Transverse colon (tissue), 4 donors: ENCODE measurements around the gene LARGE1.

ENCODE experiments used
- CTCF ChIP-seq, 5 experiments: fragments of 200-600 bp in 3 of 5; fragments of 450-650 bp in 2 of 5; sonication (generic) in 3 of 5; IDR thresholded peaks; 1 replicate in 2 of 5; 2 replicates in 3 of 5; pipeline ENCODE4 v1.5.1; 2016 to 2017; ENCODE audit warnings: antibody characterized with exemption in 5 of 5, inconsistent platforms in 3 of 5, mild to moderate bottlenecking in 2 of 5, moderate library complexity in 1 of 5
- POLR2A ChIP-seq: fragments of 450-650 bp; IDR thresholded peaks from one replicate; pipeline ENCODE4 v1.6.1; 2016; ENCODE audit warnings: antibody characterized with exemption, mild to moderate bottlenecking, moderate library complexity
- POLR2AphosphoS5 ChIP-seq, 3 donors: sonication (generic); formaldehyde crosslinking; IDR thresholded peaks; one replicate each; pipeline ENCODE4 v1.6.1; 2016; ENCODE audit warnings: antibody characterized with exemption in 3 of 3

GRCh38 chr22:33400061-33400840, 520.0 kb downstream of the LARGE1 start:
- no peak for TF ChIP-seq CTCF (IDR thresholded peaks at IDR 0.05)
- TF ChIP-seq POLR2AphosphoS5 (IDR thresholded peaks at IDR 0.05), result no peak
- no peak for TF ChIP-seq POLR2A
